Muscle of leg (tissue), 11 donors: ENCODE measurements around the gene ZNG1C. TPM values are rescaled to one million over a fixed set of nuclear protein-coding genes. Genes with fewer than 3 reads are reported as not detected.
"Not testable (repeated sequence)": the region's sequence is repeated elsewhere in the genome, so short reads cannot be mapped to it uniquely, and the experiment has no call there.

ENCODE experiments used
- DNase-seq: peaks from one replicate; pipeline ENCODE4 v3.0.0; 2013
- H3K27ac ChIP-seq: one replicate; pipeline ENCODE4 v1.5.1; 2013; ENCODE audit warnings: mild to moderate bottlenecking, low read length, control low read depth
- H3K27me3 ChIP-seq: one replicate; pipeline ENCODE4 v1.6.1; 2013; ENCODE audit warnings: low read length; ENCODE audit not compliant: control insufficient read depth, insufficient read depth
- H3K36me3 ChIP-seq: one replicate; pipeline ENCODE4 v1.6.1; 2013; ENCODE audit warnings: low read length; ENCODE audit not compliant: control insufficient read depth, insufficient read depth
- H3K4me1 ChIP-seq: one replicate; pipeline ENCODE4 v1.6.1; 2013; ENCODE audit warnings: low read length; ENCODE audit not compliant: control insufficient read depth, insufficient read depth
- H3K4me3 ChIP-seq: one replicate; pipeline ENCODE4 v1.5.1; 2013; ENCODE audit warnings: low read length, control low read depth
- H3K9me3 ChIP-seq: replicated peaks from 2 replicates; pipeline ENCODE4 v1.6.1; 2013; ENCODE audit warnings: low read depth, low read length; ENCODE audit not compliant: control insufficient read depth
- WGBS: methylation state at CpG from one replicate; pipeline ENCODE4 v1.1.5; 2013; ENCODE audit warnings: missing lambda C conversion rate; ENCODE audit not compliant: insufficient coverage; 5-methylcytosine and 5-hydroxymethylcytosine counted together
- polyA plus RNA-seq, 8 donors: library from polyadenylated mRNA; unstranded; fragments of 120-200 nt; gene quantifications; one replicate each; pipeline versions ENCODE4 v1.2.1 to v1.2.3, GENCODE V29; 2013; ENCODE audit warnings: inconsistent platforms in 1 of 8, low replicate concordance in 1 of 8; ENCODE audit not compliant: insufficient read length in 8 of 8, insufficient read depth in 1 of 8
- total RNA-seq: library from RNA; stranded (reverse); fragments of 120-200 nt; gene quantifications from one replicate; pipeline ENCODE4 v1.2.4, GENCODE V29; 2013

Gene ZNG1C
- total and polyA plus RNA-seq, 9 donors, result 10.0 to 25.9 (median 21.0) TPM

DNA sequence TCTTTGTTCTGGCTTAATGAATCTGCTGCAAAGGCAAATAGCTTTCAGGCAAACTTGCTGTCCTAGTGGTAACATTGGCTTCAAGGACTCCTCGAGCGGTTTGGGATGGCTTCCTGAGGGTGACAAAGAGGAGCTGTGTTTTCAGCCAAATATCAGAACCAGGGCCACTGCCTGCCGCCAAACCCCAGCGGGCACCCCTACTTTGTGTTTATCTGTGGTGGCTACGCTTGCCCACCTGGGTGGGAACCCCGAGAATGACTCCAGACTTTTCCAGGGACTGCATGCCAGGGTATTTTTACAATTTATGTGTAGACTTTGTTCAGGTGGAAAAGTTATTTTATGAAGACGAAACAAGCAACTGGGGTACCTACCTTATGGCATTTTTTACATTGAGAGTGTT, 96.2 kb downstream of the ZNG1C start:
- not testable (repeated sequence) for DNase-seq, H3K36me3 ChIP-seq, H3K9me3 ChIP-seq, H3K27ac ChIP-seq, H3K4me3 ChIP-seq, H3K27me3 ChIP-seq, H3K4me1 ChIP-seq
- no CpG with 5 or more reads among the region's 7 CpGs for WGBS

DNA sequence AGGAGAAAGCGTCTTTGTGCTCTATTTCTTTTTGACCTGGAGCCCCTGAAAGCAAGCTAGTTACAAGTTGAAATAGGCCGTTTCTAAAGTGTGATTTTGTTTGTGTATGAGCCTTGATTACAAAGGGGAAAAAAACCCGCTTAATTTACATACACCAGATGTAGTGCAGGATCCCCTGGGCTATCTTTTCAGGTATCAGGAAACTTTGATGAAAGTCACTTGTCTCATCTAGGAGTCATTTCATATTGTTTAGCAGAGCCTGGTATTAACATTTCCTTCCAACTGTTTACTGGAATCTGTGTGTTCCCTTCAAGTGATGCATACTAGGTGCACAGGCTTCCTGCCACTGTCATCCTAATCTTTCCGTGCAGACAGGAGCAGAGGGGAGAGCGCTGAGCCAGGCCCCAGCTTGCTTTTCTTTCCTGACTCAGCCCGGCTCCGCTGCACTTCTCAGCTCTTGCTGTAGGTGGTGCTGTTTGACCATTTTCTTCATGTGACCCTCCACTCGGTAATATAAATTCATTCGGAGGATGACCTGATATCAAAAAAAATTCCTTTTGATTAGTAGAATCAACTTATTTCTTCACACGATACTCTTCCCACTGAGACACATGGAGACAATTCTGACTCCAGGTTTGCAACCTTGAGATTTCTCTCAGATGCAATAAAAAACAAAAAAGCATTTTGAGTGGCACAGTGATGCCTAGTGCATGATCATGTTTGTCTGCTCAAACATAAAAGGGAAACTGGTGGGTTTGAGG, 100.7 kb downstream of the ZNG1C start:
- H3K27me3 ChIP-seq, DNase-seq, H3K4me1 ChIP-seq, H3K4me3 ChIP-seq, H3K27ac ChIP-seq, H3K36me3 ChIP-seq, H3K9me3 ChIP-seq: not testable (repeated sequence)
- no CpG with 5 or more reads among the region's 10 CpGs for WGBS

DNA sequence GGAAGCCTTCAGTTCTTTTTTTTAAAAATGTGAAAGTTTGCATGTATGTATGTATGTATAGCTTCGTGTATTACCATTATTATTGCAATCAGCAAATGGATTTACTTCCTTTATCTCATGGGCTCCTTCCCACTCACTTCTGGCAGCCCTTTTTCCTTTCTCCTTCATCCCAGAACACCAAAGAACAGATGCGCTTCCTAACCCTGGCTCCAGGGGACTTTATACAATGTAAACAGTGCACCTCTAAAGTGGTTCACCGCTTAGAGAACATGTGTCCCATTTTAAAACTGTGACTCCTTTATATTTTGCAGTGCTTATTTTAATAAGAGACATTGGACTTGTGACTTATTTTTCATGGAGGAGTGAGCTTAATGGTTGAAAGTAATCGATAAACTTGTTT, 101.5 kb downstream of the ZNG1C start:
- not testable (repeated sequence) for H3K27me3 ChIP-seq
- no CpG with 5 or more reads among the region's 4 CpGs for WGBS

DNA sequence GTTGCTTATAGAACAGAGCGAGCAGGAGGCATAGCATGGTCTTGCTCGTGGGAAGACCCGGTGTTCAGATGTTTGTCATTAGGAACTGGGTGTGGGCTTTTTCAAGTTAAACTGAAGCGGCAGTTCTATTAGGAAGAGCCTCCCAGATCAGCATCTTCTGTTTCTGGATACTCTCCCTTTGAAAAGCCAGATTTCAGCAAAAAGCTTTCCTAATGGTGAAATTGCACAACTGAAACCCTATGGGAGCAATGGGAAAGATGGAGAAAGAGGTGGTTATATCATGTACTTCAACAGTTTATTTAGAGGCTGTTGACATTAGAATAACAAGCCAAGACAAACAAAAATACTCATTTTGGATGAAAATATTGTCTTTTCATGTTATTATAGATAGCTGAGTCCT, 102.2 kb downstream of the ZNG1C start:
- H3K4me3 ChIP-seq, H3K27me3 ChIP-seq, H3K36me3 ChIP-seq, H3K4me1 ChIP-seq, H3K27ac ChIP-seq, H3K9me3 ChIP-seq: not testable (repeated sequence)
- WGBS, result no CpG with 5 or more reads among the region's 4 CpGs
- DNase-seq, result peak; percentile 51

More for the DNA sequence above, 101.5 kb downstream of the ZNG1C start:
- H3K36me3 ChIP-seq, DNase-seq, H3K9me3 ChIP-seq, H3K4me3 ChIP-seq, H3K27ac ChIP-seq, H3K4me1 ChIP-seq: not testable (repeated sequence)

Other genes starting within 250 kb of the ZNG1C start
- not detected for gene FOXD4L3, start 60.9 kb downstream of the ZNG1C start, total RNA-seq
- 1 to 10 TPM in 1 of 8 donors, under 1 TPM in 6, not detected in 1; 0.20 to 1.3 (median 0.34) TPM for gene FOXD4L3, start 60.9 kb downstream of the ZNG1C start, polyA plus RNA-seq
- 61.0 TPM for gene PGM5, start 114.6 kb downstream of the ZNG1C start, total RNA-seq
- 10 to 100 TPM; 40.1 to 61.2 (median 48.3) TPM for gene PGM5, start 114.6 kb downstream of the ZNG1C start, polyA plus RNA-seq